HG03460 (cell line): ENCODE data around the gene NF1.
"Not testable (repeated sequence)": the region's sequence is repeated elsewhere in the genome, so short reads cannot be mapped to it uniquely, and the experiment has no call there.

Source experiments
- ATAC-seq: cut with Tn5 transposase; IDR thresholded peaks from one replicate; pipeline ENCODE4 v1.9.1; 2021; ENCODE audit not compliant: unreplicated experiment

NF1 gene

DNA sequence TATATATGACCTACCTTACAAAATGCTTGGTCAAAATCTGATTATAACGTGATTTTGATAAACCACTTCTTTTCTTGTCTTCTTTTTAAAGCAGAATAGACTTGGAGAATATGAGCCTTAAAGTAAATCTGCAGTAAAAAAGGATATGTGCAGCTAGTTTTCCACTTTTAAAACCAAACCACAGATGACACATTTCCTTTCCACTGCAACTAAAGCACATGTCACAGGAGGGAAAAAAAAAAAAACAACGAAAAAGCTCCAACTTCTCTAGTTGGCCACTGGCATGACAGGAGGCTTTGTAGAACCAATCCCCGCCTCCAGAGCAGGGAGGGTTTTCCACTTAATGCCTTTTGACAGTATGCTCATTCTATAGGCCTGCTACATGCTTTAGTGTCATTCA, 226.7 kb downstream of the NF1 start, which contains the start of gene EVI2A:
Gene EVI2A, minus strand, starts transcription at position 142 of the 400 bp plus-strand sequence. CDS start 2,609 bp downstream, outside the sequence.
- no peak for ATAC-seq

DNA sequence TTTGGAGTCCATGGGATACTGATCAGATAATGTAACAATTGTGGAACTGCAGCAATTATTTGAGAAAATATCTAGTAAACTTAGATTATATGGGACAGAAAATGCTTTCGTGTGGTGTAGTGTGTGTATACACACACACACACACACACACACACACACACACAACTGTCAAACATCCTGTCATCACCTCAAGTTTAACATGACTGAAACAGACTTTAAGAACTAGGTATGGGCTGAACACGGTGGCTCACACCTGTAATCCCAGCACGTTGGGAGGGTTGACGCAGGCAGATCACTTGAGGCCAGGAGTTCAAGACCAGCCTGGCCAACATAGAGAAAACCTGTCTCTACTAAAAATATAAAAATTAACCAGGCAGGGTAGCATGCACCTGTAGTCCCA, 227.2 kb downstream of the NF1 start:
- no peak for ATAC-seq

GRCh38 chr17:31323551-31323950, 228.8 kb downstream of the NF1 start:
- ATAC-seq: no peak

GRCh38 chr17:31327534-31328159, 232.9 kb downstream of the NF1 start:
- ATAC-seq: no peak

DNA sequence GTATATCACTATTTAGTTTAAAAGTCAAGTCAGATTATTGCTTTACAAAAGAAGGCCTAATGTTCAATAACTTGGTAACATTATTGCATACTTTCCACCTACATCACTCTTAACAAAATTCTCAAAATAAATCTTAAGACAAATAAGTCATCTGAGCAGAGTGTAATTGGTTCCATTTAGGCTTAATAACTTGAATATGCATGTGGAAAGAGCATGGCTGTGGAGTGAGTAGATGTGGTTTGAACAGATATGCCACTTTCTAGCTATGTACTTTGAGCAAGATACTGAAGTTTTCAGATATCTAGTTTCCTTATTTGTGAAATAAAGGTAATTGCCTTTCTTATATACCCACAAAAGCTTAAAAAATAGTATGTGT, 233.4 kb downstream of the NF1 start:
- no peak for ATAC-seq

- no peak for ATAC-seq
Observed at GRCh38 chr17:31329221-31329620, 234.4 kb downstream of the NF1 start.

DNA sequence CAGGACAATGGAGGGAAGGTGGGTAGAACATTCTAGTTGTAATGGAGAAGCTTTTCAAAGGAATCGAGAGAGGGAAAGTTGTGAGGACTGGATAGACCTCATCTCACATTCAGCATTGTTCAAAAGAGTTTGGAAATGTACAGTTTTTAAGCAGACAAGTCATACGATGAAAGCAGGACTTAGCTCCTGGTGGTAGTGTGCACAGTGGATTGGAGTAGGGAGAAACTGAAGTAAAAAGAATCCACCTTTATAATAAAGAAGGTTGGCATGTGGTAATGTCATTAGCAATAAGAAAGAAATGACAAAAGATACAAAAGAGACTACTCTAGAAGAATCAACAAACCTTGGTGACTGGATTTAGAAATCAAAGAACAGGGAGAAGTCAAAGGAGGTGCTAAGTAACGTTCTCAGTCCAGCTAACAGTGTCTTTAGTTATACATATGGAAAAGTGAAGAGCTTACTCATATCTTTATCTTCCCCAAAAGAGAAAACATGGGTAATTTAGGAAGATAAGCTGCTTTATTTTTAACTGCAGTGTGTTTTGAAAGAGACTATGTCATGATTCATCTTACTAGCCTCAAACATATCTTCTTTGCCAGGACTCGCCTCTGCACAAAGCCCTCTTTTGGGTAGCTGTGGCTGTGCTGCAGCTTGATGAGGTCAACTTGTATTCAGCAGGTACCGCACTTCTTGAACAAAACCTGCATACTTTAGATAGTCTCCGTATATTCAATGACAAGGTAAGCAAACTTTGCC, 245.3 kb downstream of the NF1 start:
- ATAC-seq: no peak

- not testable (repeated sequence) for ATAC-seq
Observed at GRCh38 chr17:31345191-31345747, 250.5 kb downstream of the NF1 start.

- ATAC-seq: no peak
Observed at GRCh38 chr17:31349454-31349853, 254.7 kb downstream of the NF1 start.

- no peak for ATAC-seq
Observed at GRCh38 chr17:31355935-31356334, 261.2 kb downstream of the NF1 start.

- no peak for ATAC-seq
Observed at GRCh38 chr17:31357091-31357490, 262.3 kb downstream of the NF1 start.

- ATAC-seq: no peak
Observed at GRCh38 chr17:31357839-31358394, 263.1 kb downstream of the NF1 start.

GRCh38 chr17:31364012-31364411, 269.2 kb downstream of the NF1 start:
- ATAC-seq: no peak

- no peak for ATAC-seq
Observed at GRCh38 chr17:31366088-31366487, 271.3 kb downstream of the NF1 start.

DNA sequence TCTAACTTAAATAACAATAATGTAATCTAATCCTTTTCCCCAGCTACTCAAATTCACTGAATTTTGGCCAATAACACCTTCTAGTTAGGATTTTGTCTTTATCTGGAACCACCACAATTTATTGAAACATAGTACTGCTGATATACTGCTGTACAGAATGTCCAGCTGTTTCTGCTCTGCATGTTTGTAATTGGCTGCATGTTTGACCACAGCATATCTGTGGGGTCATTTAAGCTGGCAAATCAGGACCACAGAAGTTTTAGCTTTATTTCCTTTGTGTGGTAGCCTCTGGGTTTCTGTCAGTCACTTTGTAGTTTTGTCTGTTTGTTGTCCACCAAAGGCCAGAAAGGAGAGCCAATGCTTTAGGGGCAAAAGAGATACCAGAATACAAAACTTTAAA, 274.5 kb downstream of the NF1 start:
- ATAC-seq: no peak

DNA sequence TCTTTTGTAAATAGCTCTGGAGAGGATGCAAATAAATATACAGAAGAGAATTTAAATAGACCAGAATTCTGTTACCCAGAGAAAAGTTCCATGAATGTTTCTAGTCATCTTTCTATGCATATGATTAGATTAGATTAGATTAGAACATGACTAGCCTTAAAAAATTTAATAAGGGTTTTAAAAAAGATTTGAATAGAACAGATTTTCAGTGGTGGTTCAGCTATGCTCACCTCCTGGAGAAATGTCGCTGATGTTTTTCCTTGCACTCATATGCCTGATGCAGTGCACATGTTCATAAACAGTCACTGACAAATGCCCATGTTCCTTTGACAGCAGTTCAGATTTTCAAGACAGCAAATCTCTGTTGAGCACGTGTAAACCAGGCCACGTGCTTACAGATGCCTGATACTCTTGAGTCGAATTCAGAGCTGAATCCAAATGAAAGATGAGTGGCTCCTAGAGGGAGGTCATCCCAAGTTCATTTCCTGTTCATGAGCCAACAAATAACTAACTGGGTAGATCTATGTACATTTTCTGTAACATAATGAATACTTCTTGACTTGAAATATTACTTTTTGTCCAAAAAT, 276.8 kb downstream of the NF1 start:
- ATAC-seq: no peak

DNA sequence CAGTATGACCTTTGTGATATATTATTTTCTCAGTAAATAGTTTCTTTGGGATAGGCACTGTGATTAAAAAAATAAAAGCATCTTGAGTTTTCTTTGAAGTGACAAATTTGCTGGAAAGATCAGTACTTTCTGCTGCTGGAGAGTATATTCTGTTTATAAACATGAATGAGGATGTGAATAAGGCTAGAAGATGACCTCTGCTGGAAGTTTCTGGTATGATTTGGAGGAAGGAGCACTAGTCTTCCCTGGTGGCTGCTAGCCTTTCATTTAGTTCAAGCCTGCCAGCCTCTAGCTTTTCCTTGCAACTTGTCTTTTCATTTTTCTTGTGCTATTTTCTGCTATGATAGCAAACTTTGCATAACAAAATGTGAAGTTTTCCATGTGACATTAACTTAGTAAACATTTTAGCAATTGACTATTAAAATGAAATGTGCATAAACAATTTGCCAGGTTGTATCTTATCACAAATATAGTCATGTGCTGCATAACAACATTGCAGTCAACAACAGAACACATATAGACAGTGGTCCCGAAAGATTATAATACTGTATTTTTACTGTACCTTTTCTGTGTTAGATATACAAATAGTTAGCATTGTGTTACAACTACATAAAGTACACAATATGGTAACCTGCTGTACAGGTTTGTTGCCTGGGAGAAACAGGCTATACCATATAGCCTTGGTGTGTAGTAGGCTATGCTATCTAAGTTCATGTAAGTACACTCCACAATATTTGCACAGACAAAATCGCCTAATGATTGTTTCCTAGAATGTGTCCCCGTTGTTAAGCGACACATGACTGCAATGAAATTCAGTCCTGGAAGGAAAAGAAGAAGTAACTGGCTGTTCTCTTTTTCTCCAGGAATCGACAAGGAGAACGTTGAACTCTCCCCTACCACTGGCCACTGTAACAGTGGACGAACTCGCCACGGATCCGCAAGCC, 278.6 kb downstream of the NF1 start:
- no peak for ATAC-seq

DNA sequence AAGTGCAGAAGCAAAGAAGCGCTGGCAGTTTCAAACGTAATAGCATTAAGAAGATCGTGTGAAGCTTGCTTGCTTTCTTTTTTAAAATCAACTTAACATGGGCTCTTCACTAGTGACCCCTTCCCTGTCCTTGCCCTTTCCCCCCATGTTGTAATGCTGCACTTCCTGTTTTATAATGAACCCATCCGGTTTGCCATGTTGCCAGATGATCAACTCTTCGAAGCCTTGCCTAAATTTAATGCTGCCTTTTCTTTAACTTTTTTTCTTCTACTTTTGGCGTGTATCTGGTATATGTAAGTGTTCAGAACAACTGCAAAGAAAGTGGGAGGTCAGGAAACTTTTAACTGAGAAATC, 279.3 kb downstream of the NF1 start:
- no peak for ATAC-seq

- no peak for ATAC-seq
Observed at GRCh38 chr17:31374503-31374902, 279.7 kb downstream of the NF1 start.

DNA sequence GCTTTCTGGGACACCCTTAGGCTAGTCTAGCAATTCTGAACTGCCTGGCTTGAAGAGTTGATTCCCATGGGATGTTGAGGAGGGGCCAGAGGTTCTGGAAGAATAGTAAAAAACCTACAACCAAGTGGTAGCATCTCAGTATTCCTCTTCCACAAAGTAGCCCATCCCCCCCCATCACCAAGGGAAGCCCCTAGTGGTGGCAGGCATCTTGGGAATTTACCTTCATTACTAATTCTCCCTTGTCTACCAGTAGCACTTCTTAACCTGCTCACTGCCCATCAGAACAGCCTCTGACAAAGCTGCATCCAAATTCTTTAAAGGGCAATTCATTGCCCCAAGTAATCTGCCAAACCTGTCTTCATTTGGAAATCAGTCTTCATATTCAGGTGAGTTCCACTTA, 283.9 kb downstream of the NF1 start:
- ATAC-seq: no peak
